A549 (cell line): Measurements from ENCODE around the gene CHI3L1. TPM values are rescaled to one million over a fixed set of nuclear protein-coding genes. Genes with fewer than 3 reads are reported as not detected.

Source experiments
- ATAC-seq, 2 experiments: fragments of 200-7000 bp in 1 of 2; fragments of >200 bp in 1 of 2; cut with Nextera tagmentation in 1 of 2; cut with Tn5 transposase in 1 of 2; 3 replicates each; pipeline versions ENCODE4 v1.8.0 to v1.9.1; 2018 to 2020; ENCODE audit warnings: mild to moderate bottlenecking in 1 of 2, moderate library complexity in 1 of 2
- CTCF ChIA-PET: fragments of 300-600 bp; sonication (Branson Sonifier 250); formaldehyde crosslinking; extraction: SDS; loops from one replicate; lab custom pipeline; 2021; ENCODE audit warnings: antibody characterized with exemption, inconsistent platforms; lab: Yijun Ruan, JAX
- POLR2A ChIA-PET: fragments of 350-600 bp; formaldehyde crosslinking; extraction: SDS; loops from one replicate; lab custom pipeline; 2021; ENCODE audit warnings: antibody characterized with exemption, inconsistent platforms; lab: Yijun Ruan, JAX
- DNase-seq, 2 experiments: peaks; one replicate each; pipeline versions ENCODE4 v3.0.0 to v3.0.0-alpha.2; 2011 to 2016; ENCODE audit warnings: low read depth in 1 of 2, low spot score in 1 of 2
- FAIRE-seq: peaks from 2 replicates; lab custom pipeline; 2011; peaks lifted over from hg19 to GRCh38; lab: Jason Lieb, UNC
- H3K27ac ChIP-seq, 2 experiments: fragments of >200 bp; sonication (Bioruptor Twin); formaldehyde crosslinking; 3 replicates each; pipeline ENCODE4 v1.5.1; 2016 to 2017
- H3K4me1 ChIP-seq: fragments of >200 bp; sonication (Bioruptor Twin); formaldehyde crosslinking; 3 replicates; pipeline ENCODE4 v1.6.1; 2016
- H3K4me2 ChIP-seq: fragments of >200 bp; sonication (Bioruptor Twin); formaldehyde crosslinking; 3 replicates; pipeline ENCODE4 v1.6.1; 2016
- H3K4me3 ChIP-seq: fragments of >200 bp; sonication (Bioruptor Twin); formaldehyde crosslinking; 3 replicates; pipeline ENCODE4 v1.5.1; 2016
- H3K9me3 ChIP-seq: fragments of >200 bp; sonication (Bioruptor Twin); formaldehyde crosslinking; 3 replicates; pipeline ENCODE4 v1.6.1; 2016
- CEBPB ChIP-seq, 2 experiments: fragments of >200 bp in 1 of 2; sonication (Bioruptor Twin) in 1 of 2; formaldehyde crosslinking in 1 of 2; IDR thresholded peaks; 2 replicates each; pipeline ENCODE4 v1.6.1; 2012 to 2016
- CHD2 ChIP-seq: fragments of 150-350 bp; IDR thresholded peaks from 2 replicates; pipeline ENCODE4 v1.6.1; 2014; ENCODE audit warnings: low read length; ENCODE audit not compliant: partially characterized antibody
- CHD4 ChIP-seq: fragments of 200-600 bp; sonication (generic); IDR thresholded peaks from 2 replicates; pipeline ENCODE4 v1.6.1; 2016; ENCODE audit warnings: antibody characterized with exemption, mild to moderate bottlenecking, borderline replicate concordance
- E2F6 ChIP-seq: IDR thresholded peaks from 2 replicates; pipeline ENCODE4 v1.6.1; 2012; ENCODE audit warnings: low read depth, borderline replicate concordance
- EHF ChIP-seq: fragments of 250-450 bp; sonication (Bioruptor Pico); IDR thresholded peaks from 2 replicates; pipeline ENCODE4 v1.5.0; 2020; ENCODE audit warnings: mild to moderate bottlenecking
- EHMT2 ChIP-seq: fragments of 200-600 bp; sonication (generic); IDR thresholded peaks from 2 replicates; pipeline ENCODE4 v1.6.1; 2016; ENCODE audit warnings: antibody characterized with exemption, low read depth, mild to moderate bottlenecking, moderate library complexity
- EP300 ChIP-seq, 2 experiments: fragments of >200 bp; sonication (Bioruptor Twin); formaldehyde crosslinking; IDR thresholded peaks; 2 replicates in 1 of 2; 3 replicates in 1 of 2; pipeline ENCODE4 v1.6.1; 2016 to 2017
- ESRRA ChIP-seq: fragments of 150-350 bp; IDR thresholded peaks from 2 replicates; pipeline ENCODE4 v1.6.1; 2014; ENCODE audit warnings: mild to moderate bottlenecking, low read length, borderline replicate concordance
- FOSB ChIP-seq: fragments of 250-450 bp; sonication (Bioruptor Pico); IDR thresholded peaks from 2 replicates; pipeline ENCODE4 v1.5.0; 2020; ENCODE audit warnings: mild to moderate bottlenecking, moderate library complexity
- FOSL2 ChIP-seq, 2 experiments: fragments of 450-650 bp in 1 of 2; fragments of >200 bp in 1 of 2; sonication (Bioruptor Twin) in 1 of 2; formaldehyde crosslinking; IDR thresholded peaks; 2 replicates each; pipeline versions ENCODE4 v1.5.0 to v1.6.1; 2016 to 2020; ENCODE audit warnings: mild to moderate bottlenecking in 1 of 2, moderate library complexity in 1 of 2
- HES2 ChIP-seq: fragments of >200 bp; sonication (Bioruptor Twin); formaldehyde crosslinking; IDR thresholded peaks from 2 replicates; pipeline ENCODE4 v1.6.1; 2016
- HEYL ChIP-seq: fragments of 250-450 bp; sonication (Bioruptor Pico); IDR thresholded peaks from 2 replicates; pipeline ENCODE4 v1.8.0; 2021; ENCODE audit warnings: mild to moderate bottlenecking, moderate library complexity
- HMGXB4 ChIP-seq: fragments of 250-450 bp; sonication (Bioruptor Pico); IDR thresholded peaks from 2 replicates; pipeline ENCODE4 v1.5.0; 2021; ENCODE audit warnings: mild to moderate bottlenecking, moderate library complexity, borderline replicate concordance
- JUN ChIP-seq, 2 experiments: fragments of >200 bp; sonication (Bioruptor Twin); formaldehyde crosslinking; IDR thresholded peaks; 2 replicates in 1 of 2; 3 replicates in 1 of 2; pipeline ENCODE4 v1.6.1; 2016 to 2017
- JUNB ChIP-seq: fragments of >200 bp; sonication (Bioruptor Twin); formaldehyde crosslinking; IDR thresholded peaks from 2 replicates; pipeline ENCODE4 v1.6.1; 2016
- KDM1A ChIP-seq: fragments of 200-600 bp; sonication (generic); IDR thresholded peaks from 2 replicates; pipeline ENCODE4 v1.6.1; 2016; ENCODE audit warnings: low read depth, mild to moderate bottlenecking
- MAX ChIP-seq: IDR thresholded peaks from 2 replicates; pipeline ENCODE4 v1.6.1; 2012
- NFE2L2 ChIP-seq: fragments of 150-350 bp; conservative IDR thresholded peaks from 2 replicates; pipeline ENCODE4 v1.6.1; 2014; ENCODE audit warnings: low read length
- PBX3 ChIP-seq: IDR thresholded peaks from 2 replicates; pipeline ENCODE4 v1.6.1; 2012
- PHF8 ChIP-seq: fragments of 200-600 bp; sonication (generic); IDR thresholded peaks from 2 replicates; pipeline ENCODE4 v1.6.1; 2016; ENCODE audit warnings: low read depth, mild to moderate bottlenecking, antibody characterized with exemption, moderate library complexity, borderline replicate concordance
- POLR2A ChIP-seq: IDR thresholded peaks from 2 replicates; pipeline ENCODE4 v1.6.1; 2012; ENCODE audit warnings: mild to moderate bottlenecking, low read length
- POLR2AphosphoS2 ChIP-seq: conservative IDR thresholded peaks from 2 replicates; pipeline ENCODE4 v1.6.1; 2012; ENCODE audit warnings: low read length, improper control_type of control experiment, inconsistent platforms
- RAD21 ChIP-seq, 2 experiments: fragments of >200 bp in 1 of 2; sonication (Bioruptor Twin) in 1 of 2; formaldehyde crosslinking in 1 of 2; IDR thresholded peaks in 1 of 2; conservative IDR thresholded peaks in 1 of 2; 2 replicates in 1 of 2; 3 replicates in 1 of 2; pipeline ENCODE4 v1.6.1; 2012 to 2018; ENCODE audit warnings: inconsistent platforms in 1 of 2
- SMC3 ChIP-seq: fragments of >200 bp; sonication (Bioruptor Twin); formaldehyde crosslinking; IDR thresholded peaks from 3 replicates; pipeline ENCODE4 v1.6.1; 2018; ENCODE audit warnings: inconsistent platforms
- TFCP2L1 ChIP-seq: fragments of 250-450 bp; sonication (Bioruptor Pico); IDR thresholded peaks from 2 replicates; pipeline ENCODE4 v1.5.0; 2021; ENCODE audit warnings: mild to moderate bottlenecking
- USF2 ChIP-seq: fragments of 450-650 bp; IDR thresholded peaks from 2 replicates; pipeline ENCODE4 v1.6.1; 2014; ENCODE audit warnings: antibody characterized with exemption
- ZNF302 ChIP-seq: fragments of 250-450 bp; sonication (Bioruptor Pico); IDR thresholded peaks from 2 replicates; pipeline ENCODE4 v1.9.0; 2021; ENCODE audit warnings: inconsistent platforms, mild to moderate bottlenecking, moderate library complexity
- ZSCAN20 ChIP-seq: fragments of 250-450 bp; sonication (Bioruptor Pico); IDR thresholded peaks from 2 replicates; pipeline ENCODE4 v1.8.0; 2022; ENCODE audit warnings: mild to moderate bottlenecking, moderate library complexity
- WGBS: methylation state at CpG from one replicate; pipeline ENCODE4 v1.1.6; 2017; ENCODE audit errors: missing lambda C conversion rate; 5-methylcytosine and 5-hydroxymethylcytosine counted together
- polyA plus RNA-seq, 4 experiments: library from polyadenylated mRNA; depleted of rRNA in 3 of 4; stranded (reverse); fragments of >200 nt; fragmentation: RNase III in 1 of 4; extraction: RNeasy Plus Mini Kit Qiagen cat#74134 plus additional on column Dnase treatment in 1 of 4; gene quantifications; 2 replicates in 3 of 4; 3 replicates in 1 of 4; pipeline ENCODE4 v1.2.3, GENCODE V29; 2011 to 2017

CHI3L1 gene
- polyA plus RNA-seq, 2 of the 4 experiments (the other 2 are of a cell fraction): 0.04 TPM; not detected in 1

- WGBS: 52% methylated on average over 7 of the region's 7 CpGs
- POLR2A ChIA-PET: no interaction called here
- H3K27ac ChIP-seq: no peak overlapping the region
- H3K9me3 ChIP-seq: no peaks in the 10 kb centered on the region
- ATAC-seq (no peak), FAIRE-seq (no peak), DNase-seq (no peak)
- H3K4me1 ChIP-seq: no peaks in the 10 kb centered on the region
- H3K4me3 ChIP-seq: no peak overlapping the region
- no peak overlapping the region for H3K4me2 ChIP-seq
- CTCF ChIA-PET: interaction anchor here (0.6 to 14.7 kb wide), 27 partner anchors 8 to 215 kb away, joined by 3 to 452 read pairs (median 13); partner anchors contain the start of genes CHIT1, MYBPH, MYOG and PPFIA4
- TF ChIP-seq POLR2AphosphoS2 (no peak), FOSB (CRISPR knock-in tag) (no peak), ZSCAN20 (no peak), E2F6 (no peak), ESRRA (no peak), EHF (CRISPR knock-in tag) (no peak), PHF8 (no peak), POLR2A (no peak), CHD2 (no peak), USF2 (no peak), MAX (no peak), PBX3 (no peak), HEYL (no peak)
Observed at GRCh38 chr1:203214871-203215270, 28.4 kb upstream of the CHI3L1 start.

GRCh38 chr1:203213126-203213525, 26.6 kb upstream of the CHI3L1 start:
- FAIRE-seq: no peak
- Histone ChIP-seq H3K9me3 (no peaks in the 10 kb centered on the region), H3K4me2 (no peak overlapping the region), H3K27ac (no peak overlapping the region), H3K4me1 (no peaks in the 10 kb centered on the region), H3K4me3 (no peak overlapping the region)
- CTCF ChIA-PET: interaction anchor here (1.1 to 14.7 kb wide), 6 partner anchors 18 to 175 kb away, joined by 4 to 452 read pairs (median 52); partner anchors contain the start of gene PPFIA4
- TF ChIP-seq EHF (CRISPR knock-in tag) (no peak), ZNF302 (CRISPR knock-in tag) (no peak), HES2 (no peak), FOSL2 (IDR thresholded peaks at IDR 0.05) (no peak), FOSL2 (CRISPR knock-in tag; IDR thresholded peaks at IDR 0.05) (no peak), JUN (IDR thresholded peaks at IDR 0.05) (no peak), EP300 (IDR thresholded peaks at IDR 0.05) (no peak), KDM1A (no peak), HEYL (no peak), JUNB (no peak), NFE2L2 (no peak), ESRRA (no peak), CHD4 (no peak), RAD21 (conservative IDR thresholded peaks at IDR 0.05 in 1 of 2, IDR thresholded peaks at IDR 0.05 in 1 of 2) (no peak), TFCP2L1 (CRISPR knock-in tag) (no peak), SMC3 (no peak), HMGXB4 (CRISPR knock-in tag) (no peak), EHMT2 (no peak), CEBPB (IDR thresholded peaks at IDR 0.05) (no peak)
- DNase-seq: no peak
- ATAC-seq: no peak
- POLR2A ChIA-PET: no interaction called here
- 50% methylated on average over 6 of the region's 6 CpGs for WGBS
